Measurements from ENCODE around the gene NOL6.
"Not testable (repeated sequence)": the region's sequence is repeated elsewhere in the genome, so short reads cannot be mapped to it uniquely, and the experiment has no call there.

The NOL6 gene

DNA sequence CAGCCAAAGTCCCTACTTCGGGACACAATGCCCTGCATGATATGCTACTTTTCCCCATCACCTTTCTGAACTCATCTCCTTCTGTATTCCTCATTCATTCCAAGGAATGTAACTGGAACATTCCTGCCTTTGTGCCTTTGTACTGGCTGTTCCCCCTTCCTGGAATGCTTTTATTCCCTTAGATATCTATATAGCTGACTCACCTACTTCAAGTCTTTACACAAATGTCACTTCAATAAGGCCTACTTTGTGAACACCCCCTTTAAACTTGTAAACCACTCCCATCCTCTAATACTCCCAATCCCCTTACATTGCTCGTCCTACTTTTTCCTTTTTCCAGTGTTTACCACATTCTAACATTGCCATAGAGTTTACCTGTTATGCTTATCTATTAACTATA lies 2.4 kb downstream of the NOL6 start:
- DNase-seq (ENCODE audit: low read depth in 2 of 2), result no peak

DNA sequence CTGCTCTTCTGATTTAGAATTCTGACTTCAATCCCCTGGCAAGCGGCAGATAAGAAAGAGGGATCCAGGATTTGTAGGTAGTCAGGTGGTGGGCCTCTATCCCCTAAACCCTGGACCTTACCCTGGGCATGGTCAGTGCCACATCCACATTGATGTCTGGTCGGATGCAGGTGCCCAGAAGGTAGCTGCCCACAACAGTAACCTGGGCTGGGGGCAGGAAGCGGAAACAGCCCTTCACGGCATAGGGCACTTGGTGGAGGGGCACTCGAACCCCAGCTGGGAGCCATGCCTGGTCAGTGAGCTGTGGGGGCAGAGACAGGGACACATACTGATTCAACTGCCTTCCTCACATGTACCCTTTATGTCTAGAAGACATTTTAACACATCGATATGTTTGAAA lies 3.8 kb downstream of the NOL6 start:
- no peak for DNase-seq (ENCODE audit: low read depth in 2 of 2)

- no peak for DNase-seq (ENCODE audit: low read depth in 2 of 2)
Measured at GRCh38 chr9:33468797-33469621, 4.7 kb downstream of the NOL6 start.

GRCh38 chr9:33468215-33468730 lies 5.5 kb downstream of the NOL6 start:
- no peak for DNase-seq (ENCODE audit: low read depth in 2 of 2)

DNA sequence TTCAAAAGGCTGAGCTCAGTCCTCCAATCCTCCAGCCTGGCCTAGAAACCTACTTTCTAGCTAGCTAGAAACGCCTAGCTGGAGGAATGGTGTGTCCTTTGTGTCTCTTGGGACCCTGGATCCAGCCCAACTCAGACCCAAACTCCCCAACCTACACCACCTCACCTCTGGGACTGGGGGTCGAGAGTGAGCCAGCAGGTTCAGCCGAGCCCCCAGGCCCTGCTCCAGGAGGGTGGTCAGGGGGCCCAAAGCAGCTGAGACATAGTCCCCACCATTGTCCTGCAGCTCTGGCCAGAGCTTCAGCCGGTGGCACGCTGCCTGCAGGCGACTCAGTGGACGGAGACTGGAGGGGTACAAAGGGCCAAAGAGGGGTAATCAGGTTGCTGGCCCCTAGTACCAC lies 6.2 kb downstream of the NOL6 start:
- DNase-seq (ENCODE audit: low read depth in 2 of 2), result no peak

GRCh38 chr9:33466565-33467495 lies 6.9 kb downstream of the NOL6 start:
- DNase-seq (ENCODE audit: low read depth in 2 of 2), result peak; percentile 60 to 61

DNA sequence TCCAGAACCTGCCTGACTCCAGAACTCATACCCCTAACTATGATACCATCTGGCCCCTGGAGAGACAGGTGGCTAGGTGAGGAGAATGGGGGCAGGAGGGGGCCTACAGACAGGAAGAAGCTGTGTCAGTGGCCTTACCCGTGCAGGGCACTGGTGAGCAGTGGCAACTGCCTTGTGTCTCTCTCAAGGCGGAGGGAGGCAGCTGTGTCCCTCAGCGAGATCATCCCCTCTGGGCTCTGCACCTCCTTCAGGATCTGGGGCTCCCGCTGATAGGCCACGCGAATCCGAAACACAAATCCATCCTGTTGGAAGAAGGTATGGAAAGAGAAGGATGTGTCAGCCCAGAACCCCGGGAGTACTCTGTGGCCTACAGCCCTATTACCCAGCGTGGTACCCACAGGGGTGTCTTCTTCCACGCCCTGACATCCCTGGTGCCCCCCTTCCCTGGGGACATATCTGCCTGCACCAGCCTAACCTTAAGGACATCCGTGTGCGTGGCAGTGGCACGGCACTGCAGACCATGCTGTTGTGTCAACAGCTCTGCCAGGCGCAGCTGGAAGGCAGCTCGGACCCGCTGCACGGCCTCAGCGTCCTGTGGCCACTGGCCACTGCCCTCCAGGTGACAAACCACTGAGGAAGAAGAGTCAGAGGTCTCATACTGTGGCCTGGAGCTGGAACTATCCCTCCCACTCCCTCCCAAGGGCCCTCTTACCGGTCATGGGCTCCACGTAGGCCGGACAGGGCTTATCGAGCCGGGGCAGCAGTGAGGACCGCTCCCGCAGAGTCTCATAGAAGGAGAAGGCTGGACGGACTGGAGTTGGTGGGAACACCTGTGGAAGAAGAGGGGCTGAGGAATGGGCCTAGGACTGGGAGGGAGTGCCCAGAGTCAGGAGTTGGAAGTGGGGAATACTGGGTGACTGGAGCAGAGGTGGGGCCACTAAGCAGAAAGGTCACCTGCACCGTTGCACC lies 7.8 kb downstream of the NOL6 start:
- DNase-seq (ENCODE audit: low read depth in 2 of 2), result no peak

GRCh38 chr9:33465096-33465495 lies 8.6 kb downstream of the NOL6 start:
- DNase-seq (ENCODE audit: low read depth in 2 of 2), result no peak

GRCh38 chr9:33464045-33464636 lies 9.6 kb downstream of the NOL6 start:
- DNase-seq (ENCODE audit: low read depth in 2 of 2), result no peak

DNA sequence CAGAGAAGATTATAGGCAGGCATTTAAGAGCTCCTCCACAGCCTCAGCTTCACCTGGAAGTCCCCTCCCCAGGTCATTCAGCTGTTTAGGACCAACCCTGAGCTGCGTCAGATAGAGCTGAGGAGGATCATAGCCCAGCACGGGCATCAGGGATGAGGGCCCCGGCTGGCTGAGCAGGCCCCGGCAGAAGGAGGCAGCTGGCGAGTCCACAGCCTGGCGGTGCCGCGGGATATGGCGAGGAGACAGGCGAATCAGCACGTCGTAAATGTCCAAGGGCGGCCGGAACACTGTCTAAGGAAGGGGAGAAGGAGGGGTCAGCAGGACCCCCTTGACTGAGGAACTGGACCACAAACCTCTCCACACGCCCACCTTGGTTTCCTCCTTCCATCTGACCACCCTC lies 10.6 kb downstream of the NOL6 start:
- no peak for DNase-seq (ENCODE audit: low read depth in 2 of 2)

GRCh38 chr9:33461492-33461891 lies 12.2 kb downstream of the NOL6 start:
- no peak for DNase-seq (ENCODE audit: low read depth in 2 of 2)

DNA sequence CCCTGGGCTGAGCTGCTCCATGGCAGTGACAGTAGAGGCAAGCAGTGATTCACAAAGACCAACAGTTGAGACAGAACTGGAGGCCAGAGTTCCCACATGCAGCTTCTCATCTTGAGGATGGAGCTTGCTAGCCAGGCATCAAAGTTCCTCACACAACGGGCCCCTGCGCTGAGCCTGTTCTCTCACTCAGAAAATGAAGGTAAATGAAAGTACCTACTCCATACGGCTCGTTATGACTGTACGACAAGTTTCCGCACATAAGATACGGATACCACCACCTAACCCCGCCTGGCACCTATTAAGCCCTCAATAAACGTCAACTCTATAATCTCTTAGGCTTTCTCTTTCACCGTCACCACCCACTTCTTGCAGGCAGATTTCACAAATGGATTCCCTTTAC lies 12.9 kb downstream of the NOL6 start:
- no peak for DNase-seq (ENCODE audit: low read depth in 2 of 2)

DNA sequence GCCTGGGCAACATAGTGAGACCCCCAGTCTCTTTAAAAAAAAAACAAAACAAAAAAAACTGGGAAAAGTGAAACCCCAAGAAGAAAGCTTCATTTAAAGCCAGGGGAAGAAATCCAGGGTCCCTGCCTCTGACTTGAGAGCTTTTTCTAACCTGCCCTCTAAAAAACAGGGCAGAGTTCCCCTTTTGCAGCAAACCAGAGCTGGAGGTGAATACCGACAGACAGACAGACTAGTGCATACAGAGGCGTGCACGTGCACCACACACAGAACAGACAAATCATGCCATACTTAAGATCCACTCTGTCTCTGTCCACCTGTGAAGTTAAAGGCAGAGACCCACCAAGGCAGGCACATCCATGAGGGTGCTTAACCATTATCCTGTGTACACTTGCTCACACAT lies 14.6 kb downstream of the NOL6 start:
- no peak for DNase-seq (ENCODE audit: low read depth in 2 of 2)

DNA sequence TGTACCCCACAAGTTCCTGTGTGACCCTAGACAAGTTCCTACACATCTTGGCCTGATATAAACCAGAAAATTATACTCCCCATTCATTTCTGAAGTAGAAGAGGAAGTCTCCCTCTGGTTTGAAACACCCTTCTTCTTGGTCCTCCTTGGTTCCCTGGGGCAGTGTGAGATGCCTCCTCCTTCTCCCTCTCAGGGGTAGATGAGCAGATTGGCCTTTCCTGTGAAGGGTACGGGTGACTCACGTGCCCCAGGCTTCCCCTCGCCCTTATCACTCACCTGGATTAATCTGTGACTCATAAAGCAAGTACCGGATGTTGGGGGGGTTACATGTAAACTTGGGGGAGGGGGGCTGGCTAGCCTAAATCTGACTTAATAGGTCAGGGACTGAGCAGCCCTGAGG lies 15.3 kb downstream of the NOL6 start:
- DNase-seq (ENCODE audit: low read depth in 2 of 2), result no peak

- no peak for DNase-seq (ENCODE audit: low read depth in 2 of 2)
Measured at GRCh38 chr9:33455945-33456344, 17.8 kb downstream of the NOL6 start.

- DNase-seq (ENCODE audit: low read depth in 2 of 2), result not testable (repeated sequence)
Measured at GRCh38 chr9:33455456-33455855, 18.3 kb downstream of the NOL6 start.

GRCh38 chr9:33454661-33455026 lies 19.1 kb downstream of the NOL6 start:
- DNase-seq (ENCODE audit: low read depth in 2 of 2), result not testable (repeated sequence)

GRCh38 chr9:33453999-33454660 lies 19.6 kb downstream of the NOL6 start:
- DNase-seq (ENCODE audit: low read depth in 2 of 2), result no peak

GRCh38 chr9:33453286-33453860 lies 20.4 kb downstream of the NOL6 start:
- DNase-seq (ENCODE audit: low read depth in 2 of 2), result no peak

GRCh38 chr9:33452828-33453271 lies 20.9 kb downstream of the NOL6 start:
- peak in 1 of 2 donors; percentile 43 for DNase-seq (ENCODE audit: low read depth in 2 of 2)

Measured in activated CD4-positive, alpha-beta T cell treated with anti-CD3 and anti-CD28 coated beads for 24 hours (primary cell).